GM12878 (cell line): ENCODE data around the gene FAM162A. TPM values are rescaled to one million over a fixed set of nuclear protein-coding genes. Genes with fewer than 3 reads are reported as not detected.

Experiments
- ATF7 ChIP-seq: fragments of 450-650 bp; IDR thresholded peaks from 2 replicates; pipeline ENCODE4 v1.6.1; 2016; ENCODE audit warnings: low read depth, mild to moderate bottlenecking
- BACH1 ChIP-seq: fragments of 450-650 bp; IDR thresholded peaks from 2 replicates; pipeline ENCODE4 v1.6.1; 2017; ENCODE audit warnings: mild to moderate bottlenecking, borderline replicate concordance
- BCL11A ChIP-seq: IDR thresholded peaks from 2 replicates; pipeline ENCODE4 v1.6.1; 2011; ENCODE audit warnings: low read depth, low read length
- DPF2 ChIP-seq: fragments of 450-650 bp; IDR thresholded peaks from 2 replicates; pipeline ENCODE4 v1.6.1; 2017; ENCODE audit warnings: mild to moderate bottlenecking
- EP300 ChIP-seq, 2 experiments: fragments of 150-350 bp in 1 of 2; IDR thresholded peaks; 2 replicates each; pipeline ENCODE4 v1.6.1; 2011 to 2012; ENCODE audit warnings: low read depth in 2 of 2, low read length in 2 of 2, borderline replicate concordance in 1 of 2, improper control_type of control experiment in 1 of 2, inconsistent platforms in 1 of 2; ENCODE audit not compliant: control insufficient read depth in 1 of 2
- IKZF1 ChIP-seq: fragments of 450-650 bp; conservative IDR thresholded peaks from 2 replicates; pipeline ENCODE4 v1.6.1; 2017; ENCODE audit warnings: antibody characterized with exemption, mild to moderate bottlenecking
- IKZF2 ChIP-seq, 2 experiments: fragments of 450-650 bp; IDR thresholded peaks; 2 replicates each; pipeline ENCODE4 v1.6.1; 2017; ENCODE audit warnings: mild to moderate bottlenecking in 2 of 2, moderate library complexity in 2 of 2
- IRF4 ChIP-seq: IDR thresholded peaks from 2 replicates; pipeline ENCODE4 v1.6.1; 2011; ENCODE audit warnings: low read depth, low read length
- JUNB ChIP-seq: IDR thresholded peaks from 2 replicates; pipeline ENCODE4 v1.6.1; 2016; ENCODE audit warnings: antibody characterized with exemption, mild to moderate bottlenecking
- MEF2A ChIP-seq: IDR thresholded peaks from 2 replicates; pipeline ENCODE4 v1.6.1; 2011; ENCODE audit warnings: low read depth, mild to moderate bottlenecking, low read length, moderate library complexity; ENCODE audit not compliant: insufficient read depth
- MTA2 ChIP-seq: fragments of 450-650 bp; IDR thresholded peaks from 2 replicates; pipeline ENCODE4 v1.6.1; 2016; ENCODE audit warnings: low read depth, mild to moderate bottlenecking, moderate library complexity
- NR2C1 ChIP-seq: fragments of 450-650 bp; IDR thresholded peaks from 2 replicates; pipeline ENCODE4 v1.6.1; 2017; ENCODE audit warnings: antibody characterized with exemption, mild to moderate bottlenecking, moderate library complexity
- SKIL ChIP-seq: fragments of 450-650 bp; IDR thresholded peaks from 2 replicates; pipeline ENCODE4 v1.6.1; 2017; ENCODE audit warnings: mild to moderate bottlenecking, low read depth, inconsistent platforms; ENCODE audit not compliant: poor library complexity, severe bottlenecking
- SMARCA5 ChIP-seq: fragments of 450-650 bp; IDR thresholded peaks from 2 replicates; pipeline ENCODE4 v1.6.1; 2017; ENCODE audit warnings: mild to moderate bottlenecking
- SRF ChIP-seq, 2 experiments: IDR thresholded peaks; 2 replicates each; pipeline ENCODE4 v1.6.1; 2011; ENCODE audit warnings: low read depth in 2 of 2, low read length in 2 of 2, mild to moderate bottlenecking in 1 of 2, moderate library complexity in 1 of 2
- polyA plus RNA-seq, 11 experiments: library from polyadenylated mRNA; depleted of rRNA in 4 of 11; unstranded in 6 of 11; stranded (reverse) in 5 of 11; fragments of >200 nt; fragmentation: Nextera tagmentation in 4 of 11; fragmentation: Illumina TruSeq in 1 of 11; extraction: Ambion mirVana in 4 of 11; extraction: Trizol in 1 of 11; gene quantifications; 1 replicate in 1 of 11; 2 replicates in 10 of 11; pipeline versions ENCODE4 v1.2.1 to v1.2.3, GENCODE V29; 2011 to 2016; ENCODE audit warnings: inconsistent platforms in 2 of 11, missing spikeins in 2 of 11, low read depth in 1 of 11
- total RNA-seq, 4 experiments: library from RNA; depleted of rRNA in 3 of 4; stranded (reverse); fragments of >200 nt in 3 of 4; fragmentation: Illumina TruSeq in 1 of 4; extraction: Trizol in 1 of 4; gene quantifications; 2 replicates each; pipeline versions ENCODE4 v1.2.1 to v1.2.3, GENCODE V29; 2013 to 2021

Gene FAM162A
- total and polyA plus RNA-seq, 10 of the 15 experiments (the other 5 are each of a cell fraction or from before 2014, with no cell fraction given) = 59.2 to 346 (median 149) TPM

DNA sequence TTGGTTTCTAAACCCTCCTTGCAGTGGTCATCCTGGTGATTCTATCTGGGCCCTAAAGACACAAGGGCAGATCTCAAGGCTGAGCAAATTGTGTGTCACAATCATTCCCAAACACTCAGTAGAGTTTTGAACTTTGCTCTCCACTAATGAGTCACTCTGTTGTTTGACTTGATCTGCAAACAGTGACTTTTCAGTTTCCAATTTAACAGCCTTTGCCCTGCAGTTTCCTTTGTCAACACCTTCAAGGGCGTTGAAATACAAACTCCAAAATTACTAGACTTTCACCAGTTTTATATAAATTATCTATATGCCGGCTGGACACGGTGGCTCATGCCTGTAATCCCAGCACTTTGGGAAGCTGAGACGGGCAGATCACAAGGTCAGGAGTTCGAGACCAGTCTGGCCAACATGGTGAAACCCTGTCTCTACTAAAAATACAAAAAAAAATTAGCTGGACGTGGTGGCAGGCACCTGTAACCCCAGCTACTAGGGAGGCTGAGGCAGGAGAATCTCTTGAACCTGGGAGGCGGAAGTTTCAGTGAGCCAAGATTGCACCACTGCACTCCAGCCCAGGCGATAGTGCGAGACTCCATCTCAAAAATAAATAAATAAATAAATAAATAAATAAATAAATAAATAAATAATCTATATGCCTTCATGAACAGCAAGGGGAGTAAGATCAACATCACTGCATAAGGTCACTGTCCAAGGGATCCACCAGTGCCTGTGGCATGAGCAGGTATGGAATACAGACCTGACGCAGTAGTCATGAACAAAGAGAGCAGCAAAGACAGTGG, 18.2 kb upstream of the FAM162A start (continued):
- TF ChIP-seq JUNB (peak; percentile 85), IRF4 (peak; percentile 86), BCL11A (peak; percentile 75), EP300 (IDR thresholded peaks at IDR 0.05; ENCODE audit: borderline replicate concordance in 1 of 2, control insufficient read depth in 1 of 2, low read depth in 2 of 2, low read length in 2 of 2) (peak; percentile 35 to 77; a peak in 2 of 4 replicates), MTA2 (peak; percentile 91), BACH1 (peak; percentile 68; the same call in 1 of the 2 replicates), SRF (IDR thresholded peaks at IDR 0.05; ENCODE audit: low read depth in 2 of 2, low read length in 2 of 2) (0 out of 4 replicates have a peak, but pooled peaks of 1 of the 2 experiments have one; percentile 3), ATF7 (peak; percentile 70; the same call in 1 of the 2 replicates), SKIL (peak; percentile 48), IKZF2 (IDR thresholded peaks at IDR 0.05) (peak; percentile 86 to 92; a peak in 3 of 4 replicates), IKZF1 (peak; percentile 85), DPF2 (peak; percentile 97), NR2C1 (peak; percentile 71; the same call in 1 of the 2 replicates), MEF2A (0 out of 2 replicates have a peak, but pooled peaks have one; percentile 11), SMARCA5 (0 out of 2 replicates have a peak, but pooled peaks have one; percentile 27)
- TF ChIP-seq, all 136 proteins: peak for 27; not testable (repeated sequence) for 109
